Urinary bladder (tissue), 4 donors: Measurements from ENCODE around the gene NPIPA7. TPM values are rescaled to one million over a fixed set of nuclear protein-coding genes. Genes with fewer than 3 reads are reported as not detected.
"Not testable (repeated sequence)": the region's sequence is repeated elsewhere in the genome, so short reads cannot be mapped to it uniquely, and the experiment has no call there.

Experiments
- DNase-seq: peaks from one replicate; pipeline ENCODE4 v3.0.0-alpha.2; 2015; ENCODE audit errors: extremely low spot score
- H3K27ac ChIP-seq: one replicate; pipeline ENCODE4 v1.5.1; 2013; ENCODE audit warnings: low read depth, mild to moderate bottlenecking, moderate library complexity
- H3K36me3 ChIP-seq: one replicate; pipeline ENCODE4 v1.6.1; 2013; ENCODE audit warnings: mild to moderate bottlenecking, moderate library complexity; ENCODE audit not compliant: insufficient read depth
- H3K4me1 ChIP-seq: one replicate; pipeline ENCODE4 v1.6.1; 2013; ENCODE audit warnings: mild to moderate bottlenecking, moderate library complexity; ENCODE audit not compliant: insufficient read depth
- H3K4me3 ChIP-seq: one replicate; pipeline ENCODE4 v1.5.1; 2013; ENCODE audit warnings: low read depth, low read length
- WGBS: extraction: QIAGEN DNeasy Blood & Tissue Kit; methylation state at CpG from one replicate; pipeline ENCODE4 v1.1.7; 2013; 5-methylcytosine and 5-hydroxymethylcytosine counted together
- polyA plus RNA-seq: library from polyadenylated mRNA; stranded (reverse); fragments of 200-250 nt; gene quantifications from one replicate; pipeline ENCODE4 v1.2.3, GENCODE V29; 2013
- total RNA-seq: library from RNA; depleted of rRNA; stranded (reverse); fragments of >200 nt; gene quantifications from one replicate; pipeline ENCODE4 v1.2.3, GENCODE V29; 2014
- donor health status: healthy with polysubstance abuse.
- donor health status: healthy.

Gene NPIPA7
- 7.7 TPM for total RNA-seq
- 7.1 TPM for polyA plus RNA-seq

DNA sequence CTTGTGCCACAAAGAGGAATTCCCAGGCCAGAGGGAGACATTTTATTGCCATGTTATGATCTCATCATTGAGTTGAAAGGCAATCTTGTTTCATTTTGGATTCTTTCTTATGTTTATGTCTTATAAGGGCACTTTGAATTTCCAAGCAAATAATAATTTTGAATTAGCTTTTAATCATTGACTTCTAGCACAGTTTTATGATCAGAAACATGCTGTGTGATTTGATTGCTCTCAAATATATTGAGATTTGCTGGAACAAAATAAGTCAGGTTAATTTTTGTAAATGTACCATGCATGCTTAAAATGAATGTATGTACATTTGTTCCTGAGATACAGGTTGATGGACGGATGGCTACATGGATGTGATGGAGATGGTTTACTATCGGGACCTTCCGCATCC, at the start of gene NPIPA7:
Gene NPIPA7 (plus strand): TSS at position 301 of the 400 bp plus-strand sequence. CDS start 105 bp downstream, outside the sequence.
- not testable (repeated sequence) for H3K4me1 ChIP-seq, H3K27ac ChIP-seq, H3K4me3 ChIP-seq, DNase-seq, H3K36me3 ChIP-seq
- WGBS: no CpG with 5 or more reads among the region's 3 CpGs

- not testable (repeated sequence) for H3K27ac ChIP-seq, DNase-seq
Observed at GRCh38 chr16:16331466-16331865, 47.5 kb upstream of the NPIPA7 start.

GRCh38 chr16:16357556-16357955, 21.4 kb upstream of the NPIPA7 start:
- WGBS: 71% methylated on average over 11 of the region's 30 CpGs
- H3K36me3 ChIP-seq, H3K4me3 ChIP-seq, H3K4me1 ChIP-seq, H3K27ac ChIP-seq, DNase-seq: not testable (repeated sequence)

More at GRCh38 chr16:16331466-16331865, 47.5 kb upstream of the NPIPA7 start:
- H3K4me1 ChIP-seq, H3K4me3 ChIP-seq, H3K36me3 ChIP-seq: not testable (repeated sequence)
- 86% methylated on average over 12 of the region's 23 CpGs for WGBS

DNA sequence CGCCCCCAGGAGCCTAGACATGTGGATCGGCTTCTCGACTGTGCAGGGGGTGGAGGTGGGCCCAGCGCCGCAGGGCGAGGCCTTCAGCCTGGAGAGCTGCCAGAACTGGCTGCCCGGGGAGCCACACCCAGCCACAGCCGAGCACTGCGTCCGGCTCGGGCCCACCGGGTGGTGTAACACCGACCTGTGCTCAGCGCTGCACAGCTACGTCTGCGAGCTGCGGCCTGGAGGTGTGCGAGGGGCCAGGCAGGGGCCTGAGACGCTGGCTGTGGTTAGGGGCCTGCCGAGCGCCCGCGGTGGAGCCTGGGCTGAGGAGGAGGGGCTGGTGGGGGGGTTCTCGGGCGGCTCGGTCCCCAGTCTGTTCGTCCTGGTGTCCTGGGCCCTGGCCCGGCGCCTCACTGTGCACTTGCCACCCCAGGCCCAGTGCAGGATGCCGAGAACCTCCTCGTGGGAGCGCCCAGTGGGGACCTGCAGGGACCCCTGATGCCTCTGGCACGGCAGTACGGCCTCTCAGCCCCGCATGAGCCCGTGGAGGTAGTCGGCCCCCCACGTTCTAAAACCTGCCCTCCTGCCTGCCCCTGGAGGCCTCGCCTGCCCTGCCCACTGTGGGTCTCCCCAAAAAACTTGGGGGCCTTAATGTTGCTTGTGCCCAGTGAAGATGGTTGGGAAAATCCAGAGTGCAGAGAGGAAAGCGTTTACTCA, 20.2 kb upstream of the NPIPA7 start:
- not testable (repeated sequence) for DNase-seq, H3K4me3 ChIP-seq, H3K36me3 ChIP-seq, H3K4me1 ChIP-seq, H3K27ac ChIP-seq
- WGBS: 72% methylated on average over 18 of the region's 40 CpGs

DNA sequence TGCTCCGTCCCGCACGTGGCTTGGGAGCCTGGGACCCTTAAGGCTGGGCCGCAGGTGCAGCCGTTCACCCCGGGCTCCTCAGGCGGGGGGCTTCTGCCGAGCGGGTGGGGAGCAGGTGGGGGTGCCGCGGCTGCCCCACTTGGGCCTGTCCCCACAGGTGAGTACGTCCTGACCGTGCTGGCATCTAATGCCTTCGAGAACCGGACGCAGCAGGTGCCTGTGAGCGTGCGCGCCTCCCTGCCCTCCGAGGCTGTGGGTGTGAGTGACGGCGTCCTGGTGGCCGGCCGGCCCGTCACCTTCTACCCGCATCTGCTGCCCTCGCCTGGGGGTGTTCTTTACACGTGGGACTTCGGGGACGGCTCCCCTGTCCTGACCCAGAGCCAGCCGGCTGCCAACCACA, 15.3 kb upstream of the NPIPA7 start:
- WGBS: over 99% methylated on average over 12 of the region's 31 CpGs
- H3K4me3 ChIP-seq, H3K36me3 ChIP-seq, H3K4me1 ChIP-seq, DNase-seq, H3K27ac ChIP-seq: not testable (repeated sequence)

DNA sequence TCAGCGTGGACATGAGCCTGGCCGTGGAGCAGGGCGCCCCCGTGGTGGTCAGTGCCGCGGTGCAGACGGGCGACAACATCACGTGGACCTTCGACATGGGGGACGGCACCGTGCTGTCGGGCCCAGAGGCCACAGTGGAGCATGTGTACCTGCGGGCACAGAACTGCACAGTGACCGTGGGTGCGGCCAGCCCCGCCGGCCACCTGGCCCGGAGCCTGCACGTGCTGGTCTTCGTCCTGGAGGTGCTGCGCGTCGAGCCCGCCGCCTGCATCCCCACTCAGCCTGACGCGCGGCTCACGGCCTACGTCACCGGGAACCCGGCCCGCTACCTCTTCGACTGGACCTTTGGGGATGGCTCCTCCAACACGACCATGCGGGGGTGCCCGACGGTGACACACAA, 14.8 kb upstream of the NPIPA7 start:
- H3K36me3 ChIP-seq, DNase-seq, H3K4me3 ChIP-seq, H3K27ac ChIP-seq, H3K4me1 ChIP-seq: not testable (repeated sequence)
- WGBS: no CpG with 5 or more reads among the region's 39 CpGs

GRCh38 chr16:16364701-16365100, 14.2 kb upstream of the NPIPA7 start:
- H3K4me1 ChIP-seq, H3K27ac ChIP-seq, DNase-seq, H3K36me3 ChIP-seq, H3K4me3 ChIP-seq: not testable (repeated sequence)
- 91% methylated on average over 5 of the region's 28 CpGs for WGBS

- H3K36me3 ChIP-seq, DNase-seq, H3K4me1 ChIP-seq, H3K27ac ChIP-seq, H3K4me3 ChIP-seq: not testable (repeated sequence)
- 89% methylated on average over 20 of the region's 21 CpGs for WGBS
Observed at GRCh38 chr16:16365319-16365718, 13.6 kb upstream of the NPIPA7 start.

GRCh38 chr16:16365851-16366250, 13.1 kb upstream of the NPIPA7 start:
- not testable (repeated sequence) for H3K4me1 ChIP-seq, H3K36me3 ChIP-seq, DNase-seq, H3K4me3 ChIP-seq, H3K27ac ChIP-seq
- 89% methylated on average over 9 of the region's 22 CpGs for WGBS

DNA sequence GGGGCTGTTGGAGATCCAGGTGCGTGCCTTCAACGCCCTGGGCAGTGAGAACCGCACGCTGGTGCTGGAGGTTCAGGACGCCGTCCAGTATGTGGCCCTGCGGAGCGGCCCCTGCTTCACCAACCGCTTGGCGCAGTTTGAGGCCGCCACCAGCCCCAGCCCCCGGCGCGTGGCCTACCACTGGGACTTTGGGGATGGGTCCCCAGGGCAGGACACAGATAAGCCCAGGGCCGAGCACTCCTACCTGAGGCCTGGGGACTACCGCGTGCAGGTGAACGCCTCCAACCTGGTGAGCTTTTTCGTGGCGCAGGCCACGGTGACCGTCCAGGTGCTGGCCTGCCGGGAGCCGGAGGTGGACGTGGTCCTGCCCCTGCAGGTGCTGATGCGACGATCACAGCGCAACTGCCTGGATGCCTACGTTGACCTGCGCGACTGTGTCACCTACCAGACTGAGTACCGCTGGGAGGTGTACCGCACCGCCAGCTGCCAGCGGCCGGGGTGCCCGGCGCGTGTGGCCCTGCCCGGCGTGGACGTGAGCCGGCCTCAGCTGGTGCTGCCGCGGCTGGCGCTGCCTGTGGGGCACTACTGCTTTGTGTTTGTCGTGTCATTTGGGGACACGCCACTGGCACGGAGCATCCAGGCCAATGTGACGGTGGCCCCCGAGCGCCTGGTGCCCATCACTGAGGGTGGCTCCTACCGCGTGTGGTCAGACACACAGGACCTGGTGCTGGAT, 12.2 kb upstream of the NPIPA7 start:
- DNase-seq, H3K36me3 ChIP-seq, H3K4me1 ChIP-seq, H3K4me3 ChIP-seq, H3K27ac ChIP-seq: not testable (repeated sequence)
- WGBS: 99% methylated on average over 30 of the region's 54 CpGs

GRCh38 chr16:16367285-16367628, 11.7 kb upstream of the NPIPA7 start:
- DNase-seq, H3K4me1 ChIP-seq, H3K36me3 ChIP-seq, H3K27ac ChIP-seq, H3K4me3 ChIP-seq: not testable (repeated sequence)
- WGBS: no CpG with 5 or more reads among the region's 23 CpGs

- H3K36me3 ChIP-seq, H3K27ac ChIP-seq, H3K4me1 ChIP-seq, H3K4me3 ChIP-seq, DNase-seq: not testable (repeated sequence)
- WGBS: 55% methylated on average over 24 of the region's 45 CpGs
Observed at GRCh38 chr16:16369081-16369856, 9.7 kb upstream of the NPIPA7 start.

DNA sequence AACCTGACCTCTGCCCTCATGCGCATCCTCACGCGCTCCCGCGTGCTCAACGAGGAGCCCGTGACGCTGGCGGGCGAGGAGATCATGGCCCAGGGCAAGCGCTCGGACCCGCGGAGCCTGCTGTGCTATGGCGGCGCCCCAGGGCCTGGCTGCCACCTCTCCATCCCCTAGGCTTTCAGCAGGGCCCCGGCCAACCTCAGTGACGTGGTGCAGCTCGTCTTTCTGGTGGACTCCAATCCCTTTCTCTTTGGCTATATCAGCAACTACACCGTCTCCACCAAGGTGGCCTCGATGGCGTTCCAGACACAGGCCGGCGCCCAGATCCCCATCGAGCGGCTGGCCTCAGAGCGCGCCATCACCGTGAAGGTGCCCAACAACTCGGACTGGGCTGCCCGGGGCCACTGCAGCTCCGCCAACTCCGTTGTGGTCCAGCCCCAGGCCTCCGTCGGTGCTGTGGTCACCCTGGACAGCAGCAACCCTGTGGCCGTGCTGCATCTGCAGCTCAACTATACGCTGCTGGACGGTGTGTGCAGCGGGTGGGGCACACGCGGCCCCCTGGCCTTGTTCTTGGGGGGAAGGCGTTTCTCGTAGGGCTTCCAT, 7.7 kb upstream of the NPIPA7 start:
- DNase-seq, H3K27ac ChIP-seq, H3K4me3 ChIP-seq, H3K36me3 ChIP-seq, H3K4me1 ChIP-seq: not testable (repeated sequence)
- 86% methylated on average over 25 of the region's 43 CpGs for WGBS
